Liver (tissue), 9 donors: ENCODE results near the gene RTF2. TPM values are rescaled to one million over a fixed set of nuclear protein-coding genes. Genes with fewer than 3 reads are reported as not detected.

Source experiments
- DNase-seq: peaks from one replicate; pipeline ENCODE4 v3.0.0-alpha.2; 2017; ENCODE audit warnings: low spot score
- H3K27ac ChIP-seq, 2 donors: one replicate each; pipeline ENCODE4 v1.7.0; 2013; ENCODE audit warnings: inconsistent platforms in 2 of 2, low read length in 2 of 2, control low read depth in 1 of 2, low read depth in 1 of 2, mild to moderate bottlenecking in 1 of 2
- H3K27me3 ChIP-seq, 4 donors: one replicate each; pipeline versions ENCODE4 v1.6.1 to v1.7.0; 2013; ENCODE audit warnings: low read length in 3 of 4, inconsistent platforms in 1 of 4, mild to moderate bottlenecking in 1 of 4, moderate library complexity in 1 of 4; ENCODE audit not compliant: control insufficient read depth in 4 of 4, insufficient read depth in 4 of 4
- H3K36me3 ChIP-seq, 4 donors: one replicate each; pipeline versions ENCODE4 v1.6.1 to v1.7.0; 2013; ENCODE audit warnings: low read length in 3 of 4, mild to moderate bottlenecking in 3 of 4, low read depth in 1 of 4, moderate library complexity in 1 of 4; ENCODE audit not compliant: control insufficient read depth in 4 of 4, insufficient read depth in 3 of 4
- H3K4me1 ChIP-seq, 4 donors: one replicate each; pipeline versions ENCODE4 v1.6.1 to v1.7.0; 2013; ENCODE audit warnings: low read length in 3 of 4, mild to moderate bottlenecking in 3 of 4, moderate library complexity in 1 of 4; ENCODE audit not compliant: control insufficient read depth in 4 of 4, insufficient read depth in 4 of 4
- H3K4me3 ChIP-seq, 3 donors: one replicate each; pipeline versions ENCODE4 v1.6.1 to v1.7.0; 2013; ENCODE audit warnings: low read length in 3 of 3, control low read depth in 1 of 3, low read depth in 1 of 3, mild to moderate bottlenecking in 1 of 3
- H3K9ac ChIP-seq, 2 donors: one replicate each; pipeline ENCODE4 v1.7.0; 2013; ENCODE audit warnings: low read length in 2 of 2, mild to moderate bottlenecking in 2 of 2, moderate library complexity in 2 of 2, control low read depth in 1 of 2, low read depth in 1 of 2
- H3K9me3 ChIP-seq, 4 donors: one replicate each; pipeline versions ENCODE4 v1.6.1 to v1.7.0; 2013; ENCODE audit warnings: low read length in 3 of 4; ENCODE audit not compliant: control insufficient read depth in 4 of 4
- ATF3 ChIP-seq: IDR thresholded peaks from 2 replicates; pipeline ENCODE4 v1.6.1; 2016; ENCODE audit warnings: antibody characterized with exemption
- CTCF ChIP-seq: fragments of 150-350 bp; IDR thresholded peaks from 2 replicates; pipeline ENCODE4 v1.5.1; 2017; ENCODE audit warnings: improper control_type of control experiment, low read depth, low read length; ENCODE audit not compliant: missing input control
- EGR1 ChIP-seq, 2 donors: IDR thresholded peaks; 2 replicates each; pipeline ENCODE4 v1.6.1; 2016 to 2018; ENCODE audit warnings: antibody characterized with exemption in 2 of 2, low read depth in 2 of 2
- FOXA1 ChIP-seq: IDR thresholded peaks from 2 replicates; pipeline ENCODE4 v1.6.1; 2016; ENCODE audit warnings: antibody characterized with exemption
- FOXA2 ChIP-seq: IDR thresholded peaks from 2 replicates; pipeline ENCODE4 v1.6.1; 2016; ENCODE audit warnings: antibody characterized with exemption
- GABPA ChIP-seq, 2 donors: IDR thresholded peaks in 1 of 2; conservative IDR thresholded peaks in 1 of 2; 2 replicates each; pipeline ENCODE4 v1.6.1; 2016; ENCODE audit warnings: antibody characterized with exemption in 2 of 2, mild to moderate bottlenecking in 1 of 2, moderate library complexity in 1 of 2
- HNF4A ChIP-seq, 2 donors: conservative IDR thresholded peaks; 2 replicates each; pipeline ENCODE4 v1.6.1; 2016; ENCODE audit warnings: antibody characterized with exemption in 2 of 2, mild to moderate bottlenecking in 2 of 2
- HNF4G ChIP-seq: IDR thresholded peaks from 2 replicates; pipeline ENCODE4 v1.6.1; 2016; ENCODE audit warnings: antibody characterized with exemption
- JUND ChIP-seq, 2 donors: IDR thresholded peaks; 2 replicates each; pipeline ENCODE4 v1.6.1; 2016; ENCODE audit warnings: antibody characterized with exemption in 2 of 2
- MAX ChIP-seq: IDR thresholded peaks from 2 replicates; pipeline ENCODE4 v1.6.1; 2016; ENCODE audit warnings: antibody characterized with exemption
- NR2F2 ChIP-seq: IDR thresholded peaks from 2 replicates; pipeline ENCODE4 v1.6.1; 2016; ENCODE audit warnings: antibody characterized with exemption
- RAD21 ChIP-seq, 2 donors: IDR thresholded peaks; 2 replicates each; pipeline ENCODE4 v1.6.1; 2016; ENCODE audit warnings: antibody characterized with exemption in 2 of 2, mild to moderate bottlenecking in 2 of 2
- REST ChIP-seq: IDR thresholded peaks from 2 replicates; pipeline ENCODE4 v1.6.1; 2016; ENCODE audit warnings: antibody characterized with exemption, mild to moderate bottlenecking
- RXRA ChIP-seq, 2 donors: IDR thresholded peaks; 2 replicates each; pipeline ENCODE4 v1.6.1; 2017 to 2018; ENCODE audit warnings: antibody characterized with exemption in 2 of 2, mild to moderate bottlenecking in 1 of 2
- SP1 ChIP-seq: IDR thresholded peaks from 2 replicates; pipeline ENCODE4 v1.6.1; 2018; ENCODE audit warnings: antibody characterized with exemption, mild to moderate bottlenecking
- TAF1 ChIP-seq: conservative IDR thresholded peaks from 2 replicates; pipeline ENCODE4 v1.6.1; 2016; ENCODE audit warnings: antibody characterized with exemption, mild to moderate bottlenecking
- YY1 ChIP-seq: IDR thresholded peaks from 2 replicates; pipeline ENCODE4 v1.6.1; 2016; ENCODE audit warnings: antibody characterized with exemption, mild to moderate bottlenecking
- ZBTB33 ChIP-seq: IDR thresholded peaks from 2 replicates; pipeline ENCODE4 v1.6.1; 2016; ENCODE audit warnings: antibody characterized with exemption
- WGBS: extraction: QIAGEN DNeasy Blood & Tissue Kit; methylation state at CpG from one replicate; pipeline ENCODE4 v1.1.7; 2013; 5-methylcytosine and 5-hydroxymethylcytosine counted together
- polyA plus RNA-seq, 2 donors: library from polyadenylated mRNA; stranded (reverse) in 1 of 2; unstranded in 1 of 2; fragments of 200-250 nt in 1 of 2; fragments of >200 nt in 1 of 2; fragmentation: Nextera tagmentation in 1 of 2; extraction: Ambion mirVana in 1 of 2; gene quantifications; one replicate each; pipeline versions ENCODE4 v1.2.1 to v1.2.3, GENCODE V29; 2013 to 2015
- total RNA-seq, 2 donors: library from RNA; depleted of rRNA; stranded (reverse); fragments of >200 nt; gene quantifications; one replicate each; pipeline ENCODE4 v1.2.3, GENCODE V29; 2014
- donor health status: healthy.
- donor health status: healthy.
- donor health status: healthy.
- donor health status: healthy.
- donor health status: healthy.

The RTF2 gene
- total RNA-seq (10 to 100 TPM; 29.0 to 31.0 TPM), polyA plus RNA-seq (10 to 100 TPM; 39.2 to 46.6 TPM)

- H3K9me3 ChIP-seq, result no peaks in the 10 kb centered on the region
- peak; percentile 96 for DNase-seq
- no peak for TF ChIP-seq FOXA1
- TF ChIP-seq GABPA (IDR thresholded peaks at IDR 0.05 in 1 of 2, conservative IDR thresholded peaks at IDR 0.05 in 1 of 2), result peak; percentile 92 to 99
- peak in 1 of 2 donors; percentile 57 for TF ChIP-seq HNF4A (conservative IDR thresholded peaks at IDR 0.05)
- TF ChIP-seq EGR1 (IDR thresholded peaks at IDR 0.05; ENCODE audit: low read depth in 2 of 2), result peak; percentile 99 to 100
- no peak for TF ChIP-seq MAX
- TF ChIP-seq ZBTB33, result peak; percentile 69
- no peak for TF ChIP-seq HNF4G
- TF ChIP-seq ATF3, result no peak
- no peak for TF ChIP-seq CTCF
- TF ChIP-seq JUND (IDR thresholded peaks at IDR 0.05), result no peak
- peak in 1 of 2 donors; percentile 30 for TF ChIP-seq RXRA (IDR thresholded peaks at IDR 0.05)
- TF ChIP-seq REST, result no peak
- peak; percentile 53 for TF ChIP-seq YY1
- TF ChIP-seq NR2F2, result peak; percentile 19
- peak; percentile 41 for TF ChIP-seq SP1
- peak in 1 of 2 donors; percentile 57 for TF ChIP-seq RAD21 (IDR thresholded peaks at IDR 0.05)
- no peak for TF ChIP-seq TAF1
- no peak for TF ChIP-seq FOXA2
- H3K4me1 ChIP-seq, result peaks cover 2 to 22% (median 17%) of the 10 kb centered on the region in 4 donors
- peaks cover 2 to 9% (median 6%) of the 10 kb centered on the region in 4 donors for H3K36me3 ChIP-seq
- WGBS, result under 1% methylated on average over 55 of the region's 55 CpGs
- no peaks in the 10 kb centered on the region for H3K27me3 ChIP-seq
- H3K4me3 ChIP-seq, result peak within 1 kb of the TSS; percentile 66 to 97 (median 97)
- H3K9ac ChIP-seq, result peak within 1 kb of the TSS; percentile 85 to 91
- peak within 1 kb of the TSS; percentile 68 to 69 for H3K27ac ChIP-seq
These were observed at the start of gene RTF2 for GRCh38 chr20:56468316-56469076. Gene RTF2, plus strand, starts transcription at chr20:56468627. Its CDS starts 71 bp downstream, at chr20:56468698.
